Measurements from ENCODE around the gene MTRF1L.

The MTRF1L gene

DNA sequence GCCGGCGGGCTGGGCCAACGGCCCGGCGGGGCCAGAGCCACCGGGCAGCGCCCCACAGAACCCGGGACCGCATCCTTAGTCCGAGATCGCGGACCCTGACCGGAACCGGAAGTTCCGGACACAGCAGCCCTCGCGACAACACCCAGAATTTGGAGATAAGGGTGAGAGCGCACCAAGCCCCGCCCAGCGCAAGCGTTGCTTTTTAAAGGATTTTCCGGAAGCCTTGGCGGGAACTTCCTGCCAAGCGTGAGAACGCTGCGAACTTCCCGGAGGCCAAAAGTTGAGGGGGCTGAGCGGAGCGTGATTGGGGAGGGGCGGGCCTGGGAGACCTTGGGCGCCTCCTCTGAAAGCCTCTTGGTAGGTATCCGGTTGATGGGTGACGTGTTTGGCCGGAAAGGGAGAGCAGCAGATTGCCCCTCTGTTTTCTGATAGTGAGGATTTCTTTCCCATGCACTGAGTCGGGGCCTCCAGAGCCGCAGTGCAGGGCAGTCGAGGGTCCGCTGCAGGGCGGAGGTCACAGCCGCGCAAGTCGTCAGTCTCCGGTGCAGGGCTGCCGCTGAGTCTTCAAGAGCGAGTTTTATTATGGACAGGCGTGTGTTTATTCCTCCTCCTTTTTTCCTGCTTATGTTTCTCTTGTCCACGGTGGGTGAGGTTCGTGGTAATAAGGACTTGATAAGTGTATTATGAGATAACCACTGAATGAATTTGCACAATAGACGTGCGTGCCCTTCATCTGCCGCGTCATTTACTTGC is at the start of gene MTRF1L:
Gene MTRF1L, minus strand, starts transcription at position 97 of the 753 bp plus-strand sequence. Its CDS starts 24 bp downstream, at position 73.
- peak; percentile 88 for DNase-seq

DNA sequence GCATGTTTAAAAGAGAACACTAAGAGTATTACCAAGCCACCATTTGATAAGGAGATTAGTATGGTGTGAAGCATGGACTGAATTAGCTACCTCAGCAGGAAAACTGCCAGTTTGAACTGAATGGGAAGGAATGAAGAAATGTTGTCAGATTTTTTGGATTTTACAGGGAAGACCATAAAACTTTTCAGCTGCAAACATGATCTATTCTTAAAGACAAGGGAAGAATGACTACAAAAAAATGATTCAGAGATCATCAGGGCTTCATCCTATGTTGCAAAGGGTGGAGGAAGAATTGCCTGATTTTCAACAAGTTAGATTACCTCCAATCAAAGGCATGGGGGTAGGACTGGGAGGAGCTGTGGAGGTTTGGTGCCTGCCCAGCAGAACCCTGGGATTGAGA is 49.3 kb upstream of the MTRF1L start:
- DNase-seq, result no peak

GRCh38 chr6:153048631-153049030 is 46.1 kb upstream of the MTRF1L start:
- no peak for DNase-seq

GRCh38 chr6:153047386-153047785 is 44.9 kb upstream of the MTRF1L start:
- no peak for DNase-seq

DNA sequence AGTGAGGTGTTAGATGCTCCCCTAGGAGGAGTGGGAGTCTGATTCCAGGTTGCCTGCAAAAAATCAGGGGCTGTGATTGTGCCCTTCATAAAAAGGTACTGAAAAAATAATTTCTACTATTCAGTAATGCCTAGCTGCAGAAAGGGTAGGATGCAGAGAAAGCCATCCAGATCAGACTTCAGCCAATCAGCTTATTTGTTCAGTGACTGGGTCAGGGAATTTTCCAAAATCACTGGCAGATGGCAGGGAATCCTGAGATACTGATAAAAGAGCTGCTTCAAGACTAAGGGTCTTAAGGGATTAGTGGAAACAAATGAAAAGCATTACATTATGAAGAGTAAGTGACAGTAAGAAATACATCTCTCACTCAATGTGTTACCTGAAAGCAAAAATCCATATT is 42.8 kb upstream of the MTRF1L start:
- DNase-seq, result no peak

- no peak for DNase-seq
Observed at GRCh38 chr6:153044295-153044694, 41.8 kb upstream of the MTRF1L start.

- no peak for DNase-seq
Observed at GRCh38 chr6:153043719-153044118, 41.2 kb upstream of the MTRF1L start.

DNA sequence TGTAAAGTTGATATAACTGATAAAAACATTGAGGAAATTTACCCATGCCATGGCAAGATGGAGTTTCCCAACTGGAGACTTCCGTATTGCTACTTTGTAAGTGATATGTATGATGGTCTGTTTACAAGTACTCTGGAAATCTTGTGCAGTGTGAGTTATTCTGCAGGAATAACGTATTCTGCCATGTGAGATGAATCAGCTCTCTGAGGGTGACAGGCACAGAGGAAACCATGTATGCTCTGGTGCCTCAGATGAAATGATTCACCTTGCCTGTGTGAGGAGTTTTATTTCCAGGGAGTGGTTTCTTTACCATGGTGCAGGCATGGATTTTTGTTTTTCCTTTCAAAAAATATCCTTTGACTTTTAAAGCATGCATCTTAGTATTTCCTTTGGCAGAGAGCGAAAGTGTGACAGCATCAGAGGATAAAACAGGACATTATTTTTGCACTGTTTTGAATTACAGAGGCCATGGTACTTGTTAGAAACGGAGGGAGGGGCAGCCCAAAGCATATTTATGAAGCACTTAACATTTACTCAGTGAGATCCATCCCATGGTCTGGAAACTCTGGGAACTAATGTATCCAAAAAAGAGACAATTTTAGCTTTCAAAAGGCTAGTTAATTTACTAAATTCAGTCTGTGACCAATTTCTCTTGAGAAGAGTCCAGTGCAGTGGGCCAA is 36.0 kb upstream of the MTRF1L start:
- DNase-seq, result no peak

DNA sequence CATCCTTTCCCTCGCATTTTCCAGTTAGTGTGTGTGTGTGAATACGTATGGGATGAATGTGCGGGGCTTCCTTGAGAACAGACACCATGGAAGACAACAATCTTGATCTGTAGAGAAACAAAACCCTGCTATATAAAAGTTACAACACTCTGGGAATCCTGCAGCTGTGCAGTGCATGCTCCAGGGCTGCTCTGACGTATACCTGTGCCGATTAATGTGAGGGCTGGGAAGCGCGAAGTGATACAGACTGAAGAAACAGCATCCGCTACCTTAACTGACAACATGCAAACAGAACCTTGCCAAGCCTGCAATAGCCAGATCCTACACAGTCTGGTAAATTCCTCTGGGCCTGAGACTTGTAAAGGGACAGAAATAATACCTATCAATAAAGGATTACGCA is 31.6 kb upstream of the MTRF1L start:
- no peak for DNase-seq

GRCh38 chr6:153032255-153032882 is 29.9 kb upstream of the MTRF1L start:
- no peak for DNase-seq

DNA sequence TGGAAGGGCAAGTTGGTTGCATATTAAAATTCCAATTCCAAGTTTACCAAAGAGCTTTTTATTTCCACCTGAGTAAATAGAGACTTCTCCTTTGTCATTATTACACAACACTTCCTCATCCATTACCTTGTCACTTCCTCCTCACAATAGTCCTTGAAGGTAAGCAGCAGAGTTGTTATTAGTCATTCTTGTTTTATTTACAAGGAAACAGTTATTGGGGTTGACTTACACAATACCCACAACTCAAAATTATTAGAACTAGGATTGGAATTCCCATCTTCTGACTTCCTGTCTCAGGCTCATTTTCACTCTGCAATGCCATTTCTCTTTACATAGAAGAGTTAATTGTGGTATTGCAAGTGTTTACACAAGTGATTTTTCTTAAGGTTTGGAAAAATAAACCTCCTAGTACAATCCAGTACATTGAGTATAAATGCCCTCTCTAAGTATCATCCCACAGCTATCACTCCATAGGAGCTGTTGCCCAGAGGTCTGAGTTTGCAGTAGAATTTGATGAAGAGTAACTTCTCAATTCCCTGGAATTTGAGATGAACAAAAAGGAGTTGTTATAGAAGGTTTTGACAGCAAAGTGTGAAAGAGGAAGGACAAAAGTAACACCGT is 28.9 kb upstream of the MTRF1L start:
- no peak for DNase-seq

DNA sequence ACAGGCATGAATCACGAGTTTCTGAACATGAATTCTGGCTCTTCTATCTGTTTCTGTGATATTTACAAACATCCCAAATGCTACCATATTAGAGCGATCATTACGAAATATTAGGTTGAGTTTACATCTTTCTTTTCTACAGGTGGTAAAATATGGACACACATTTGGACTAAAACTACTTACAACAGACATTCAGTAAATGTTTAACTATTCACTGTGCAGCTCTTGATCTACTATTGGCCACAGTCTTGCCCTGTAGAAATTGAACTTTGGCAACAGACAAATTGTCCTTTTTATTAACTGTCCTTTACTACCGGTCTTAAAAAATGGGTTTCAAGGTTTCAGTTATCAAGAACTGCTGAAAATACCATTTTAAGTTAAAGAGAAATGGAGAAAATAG is 26.5 kb upstream of the MTRF1L start:
- no peak for DNase-seq

- DNase-seq, result no peak
Observed at GRCh38 chr6:153028286-153028685, 25.8 kb upstream of the MTRF1L start.

DNA sequence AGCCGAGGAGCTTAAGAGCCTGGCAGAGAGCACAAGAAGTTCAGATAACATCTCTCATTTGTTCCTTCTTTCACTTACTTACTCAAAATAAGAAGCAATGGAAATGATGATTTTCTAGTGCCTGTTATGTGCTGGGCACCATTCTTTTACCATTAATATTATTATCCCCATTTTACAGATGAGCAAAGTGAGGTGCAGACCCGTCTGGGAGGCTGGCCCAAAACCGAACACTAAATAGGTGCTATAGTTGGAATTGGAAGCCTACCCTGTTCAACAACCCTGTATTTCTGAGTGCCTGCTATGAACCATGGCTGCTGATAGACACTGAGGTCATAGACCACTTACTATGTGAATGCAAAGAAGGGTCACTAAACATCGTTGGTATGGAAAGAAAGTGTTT is 25.0 kb upstream of the MTRF1L start:
- no peak for DNase-seq

DNA sequence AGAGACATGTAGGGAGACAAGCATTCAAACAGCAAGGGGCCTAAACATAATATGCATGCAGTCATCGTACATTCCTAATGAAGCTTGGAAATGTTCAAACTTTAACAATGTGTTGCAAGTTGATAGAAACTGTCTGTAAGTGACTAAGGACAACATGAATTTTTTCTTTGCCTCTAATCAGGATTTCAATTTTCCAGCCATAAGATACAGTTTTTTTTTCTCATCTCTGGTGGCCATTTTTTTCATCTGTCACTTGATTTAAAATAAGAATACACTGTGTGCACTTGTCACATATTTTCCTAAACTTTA is 22.2 kb upstream of the MTRF1L start:
- no peak for DNase-seq

- peak; percentile 16 for DNase-seq
Observed at GRCh38 chr6:153023977-153024708, 21.6 kb upstream of the MTRF1L start.

- DNase-seq, result no peak
Observed at GRCh38 chr6:153018355-153018754, 15.8 kb upstream of the MTRF1L start.

- DNase-seq, result no peak
Observed at GRCh38 chr6:153016846-153017245, 14.3 kb upstream of the MTRF1L start.

GRCh38 chr6:153015094-153015640 is 12.7 kb upstream of the MTRF1L start:
- DNase-seq, result no peak

DNA sequence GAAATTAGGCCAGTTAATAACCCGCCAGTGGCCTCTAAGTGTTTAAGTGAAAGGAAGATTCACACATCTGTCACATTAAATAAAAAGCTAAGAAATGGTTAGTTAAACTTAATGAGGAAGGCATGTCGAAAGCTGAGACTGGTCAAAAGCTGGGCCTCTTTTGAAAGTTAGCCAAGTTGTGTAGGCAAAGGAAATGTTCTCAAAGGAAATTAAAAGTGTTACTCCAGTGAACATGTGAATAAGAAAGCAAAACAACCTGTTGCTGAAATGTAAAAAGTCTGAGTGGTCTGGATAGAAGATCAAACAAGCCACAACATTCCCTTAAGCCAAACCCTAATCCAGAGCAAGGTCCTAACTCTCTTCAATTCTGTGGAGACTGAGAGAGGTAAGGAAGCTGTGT is 10.9 kb upstream of the MTRF1L start:
- DNase-seq, result no peak

GRCh38 chr6:153012856-153013255 is 10.3 kb upstream of the MTRF1L start:
- no peak for DNase-seq

GRCh38 chr6:153003366-153003690 is 819 bp upstream of the MTRF1L start:
- no peak for DNase-seq

Measured in activated naive CD4-positive, alpha-beta T cell treated with anti-CD3 and anti-CD28 coated beads, Interleukin-2, amount 50 U/mL, for 16 hours (primary cell).